ENCODE data around the gene MPHOSPH9. TPM values are rescaled to one million over a fixed set of nuclear protein-coding genes. Genes with fewer than 3 reads are reported as not detected.

Gene MPHOSPH9
- total and polyA plus RNA-seq, 2 of the 4 experiments (the other 2 are of a cell fraction) = 7.6 to 17.0 TPM

GRCh38 chr12:123131291-123131832, 101.6 kb downstream of the MPHOSPH9 start:
- no peak overlapping the region for H3K9ac ChIP-seq (ENCODE audit: low read depth, low read length)
- TF ChIP-seq FOS (IDR thresholded peaks at IDR 0.05; ENCODE audit: low read depth, low read length) (no peak), POLR2A (IDR thresholded peaks at IDR 0.05; ENCODE audit: low read depth, low read length) (no peak), SMC3 (IDR thresholded peaks at IDR 0.05; ENCODE audit: low read depth, low read length) (no peak), NFE2L2 (IDR thresholded peaks at IDR 0.05; ENCODE audit: low read depth, low read length) (no peak), RAD21 (IDR thresholded peaks at IDR 0.05; ENCODE audit: low read length) (no peak), CHD1 (IDR thresholded peaks at IDR 0.05; ENCODE audit: low read depth, low read length) (no peak), CTCF (conservative IDR thresholded peaks at IDR 0.05; ENCODE audit: low read depth, low read length) (no peak), USF2 (IDR thresholded peaks at IDR 0.05; ENCODE audit: low read depth, low read length) (no peak), MXI1 (IDR thresholded peaks at IDR 0.05; ENCODE audit: borderline replicate concordance, low read depth, low read length) (no peak), CEBPB (IDR thresholded peaks at IDR 0.05; ENCODE audit: low read depth, low read length) (no peak), RFX5 (IDR thresholded peaks at IDR 0.05; ENCODE audit: low read depth, low read length) (no peak), MAZ (IDR thresholded peaks at IDR 0.05; ENCODE audit: borderline replicate concordance, low read depth, low read length) (no peak), RCOR1 (IDR thresholded peaks at IDR 0.05; ENCODE audit: insufficient replicate concordance, low read length) (no peak), BHLHE40 (IDR thresholded peaks at IDR 0.05; ENCODE audit: low read depth, low read length) (no peak)
- peak overlapping the region; percentile 62; the same call in 1 of the 2 replicates for H2BK20ac ChIP-seq (ENCODE audit: low read depth, low read length)
- peak overlapping the region; percentile 63; the same call in 1 of the 2 replicates for H3K14ac ChIP-seq (replicated peaks; ENCODE audit: low read depth, low read length)
- DNase-seq = no peak
- H4K20me1 ChIP-seq (ENCODE audit: insufficient read depth, low read length) = 0 out of 2 replicates have a peak, but pooled peaks cover 6% of the 10 kb centered on the region
- no peak overlapping the region for H3K4me2 ChIP-seq (ENCODE audit: low read depth, low read length)
- ATAC-seq (ENCODE audit: low read depth) = no peak
- ChIA-PET POLR2A (ENCODE audit: unreplicated experiment) (no interaction called here), CTCF (no interaction called here)
- dilution Hi-C loops (cut with HindIII; ENCODE audit: low sequenced_read_pairs, unreplicated experiment) (no loop called here), in situ Hi-C loops (cut with MboI; ENCODE audit: low sequenced_read_pairs) (no loop called here), intact Hi-C loops (cut with micrococcal nuclease) (no loop called here)
- no peak overlapping the region for H4K5ac ChIP-seq (ENCODE audit: low read depth, low read length)
- peak overlapping the region; percentile 46; the same call in 1 of the 2 replicates for H2BK120ac ChIP-seq (ENCODE audit: low read depth, low read length)
- no peaks in the 10 kb centered on the region for H3K27me3 ChIP-seq (ENCODE audit: control insufficient read depth, insufficient read depth, low read length)
- H2AFZ ChIP-seq (replicated peaks; ENCODE audit: low read length, poor library complexity) = no peak overlapping the region
- no peak overlapping the region for H3K4me3 ChIP-seq (ENCODE audit: insufficient read depth, low read depth, low read length)
- H2AK9ac ChIP-seq (replicated peaks; ENCODE audit: low read depth, low read length, poor library complexity) = peak overlapping the region; percentile 70
- peaks cover 15 to 43% of the 10 kb centered on the region in 2 experiments for H3K79me1 ChIP-seq (ENCODE audit: low read depth in 1 of 2, low read length in 2 of 2)
- H3K9me3 ChIP-seq (ENCODE audit: control insufficient read depth, insufficient read depth, low read length) = no peaks in the 10 kb centered on the region
- 0 out of 2 replicates have a peak overlapping the region, but pooled peaks have one; percentile 56 for H3K23ac ChIP-seq (ENCODE audit: low read depth, low read length)
- H2AK5ac ChIP-seq (ENCODE audit: low read depth, low read length) = peak overlapping the region; percentile 82; the same call in 1 of the 2 replicates
- 100% methylated on average over 1 of the region's 4 CpGs; no CpG with 5 or more reads in 1 of the 2 experiments for WGBS, 2 experiments (ENCODE audit: extremely low coverage in 2 of 2, insufficient read length in 1 of 2)
- H2BK5ac ChIP-seq (ENCODE audit: low read depth, low read length, poor library complexity, severe bottlenecking) = peak overlapping the region; percentile 2
- no TSS peak for BruUV-seq (replicated peaks)
- peak overlapping the region; percentile 79 for H3K4ac ChIP-seq (ENCODE audit: low read depth, low read length)
- H2BK15ac ChIP-seq (ENCODE audit: low read depth, low read length) = peak overlapping the region; percentile 13; the same call in 2 of the 3 replicates
- peaks cover 14% of the 10 kb centered on the region for H3K9me1 ChIP-seq (ENCODE audit: insufficient read depth, low read length)
- peak overlapping the region; percentile 10; the same call in 1 of the 2 replicates for H4K91ac ChIP-seq (ENCODE audit: insufficient read depth, low read depth, low read length)
- H3K4me1 ChIP-seq (ENCODE audit: control insufficient read depth, insufficient read depth, low read length) = peaks cover 16% of the 10 kb centered on the region
- peak overlapping the region; percentile 67 for H3K18ac ChIP-seq (ENCODE audit: low read depth, low read length)
- H3K56ac ChIP-seq (ENCODE audit: extremely low read depth, insufficient read depth, low read length) = no peak overlapping the region
- H4K8ac ChIP-seq (ENCODE audit: low read depth in 2 of 2, low read length in 2 of 2) = peak overlapping the region in 1 of 2 experiments; percentile 45; a peak in 1 of 4 replicates
- peaks cover 2% of the 10 kb centered on the region; the same call in 1 of the 2 replicates for H3K36me3 ChIP-seq (ENCODE audit: control insufficient read depth, insufficient read depth, low read length)
- H3K27ac ChIP-seq (ENCODE audit: insufficient read depth, low read length) = no peak overlapping the region

All from IMR-90 (cell line).